Left lung (tissue), 14 donors: Measurements from ENCODE around the gene TAF11L7. TPM values are rescaled to one million over a fixed set of nuclear protein-coding genes. Genes with fewer than 3 reads are reported as not detected.
"Not testable (repeated sequence)": the region's sequence is repeated elsewhere in the genome, so short reads cannot be mapped to it uniquely, and the experiment has no call there.

Source experiments
- ATAC-seq: fragments of 200-7000 bp; cut with Tn5 transposase; one replicate; pipeline ENCODE4 v1.9.1; 2020; ENCODE audit warnings: moderate library complexity
- DNase-seq, 4 donors: peaks; one replicate each; pipeline ENCODE4 v3.0.0-alpha.2; 2013 to 2020
- H3K27ac ChIP-seq, 2 donors: fragments of 200-600 bp; sonication (generic) in 1 of 2; one replicate each; pipeline versions ENCODE4 v1.5.0 to v1.8.0; 2020 to 2021
- H3K27me3 ChIP-seq, 2 donors: fragments of 200-600 bp; sonication (generic) in 1 of 2; one replicate each; pipeline versions ENCODE4 v1.5.0 to v1.8.0; 2020 to 2021
- H3K36me3 ChIP-seq, 2 donors: fragments of 200-600 bp; sonication (generic) in 1 of 2; one replicate each; pipeline versions ENCODE4 v1.5.0 to v1.8.0; 2020 to 2021
- H3K4me1 ChIP-seq, 2 donors: fragments of 200-600 bp; one replicate each; pipeline ENCODE4 v1.8.0; 2021
- H3K4me3 ChIP-seq, 2 donors: fragments of 200-600 bp; sonication (generic) in 1 of 2; one replicate each; pipeline versions ENCODE4 v1.5.0 to v1.8.0; 2020 to 2021; ENCODE audit warnings: mild to moderate bottlenecking in 1 of 2
- H3K9me3 ChIP-seq, 2 donors: fragments of 200-600 bp; sonication (generic) in 1 of 2; one replicate each; pipeline versions ENCODE4 v1.5.0 to v1.8.0; 2020 to 2021
- intact Hi-C, 2 donors: fragments of 100-400 bp; cut with DNase I; formaldehyde crosslinking; loops; one replicate each; pipeline versions ENCODE4 v1.11.2 to v1.14.2; 2022
- long read RNA-seq, 12 donors: library from polyadenylated mRNA in 2 of 12; unstranded in 2 of 12; transcript quantifications; one replicate each; pipeline ENCODE4 v2.0.0 and lab custom pipeline, GENCODE V29; 2019 to 2026
- polyA plus RNA-seq, 6 donors: library from polyadenylated mRNA; unstranded; fragments of 120-200 nt; gene quantifications; one replicate each; pipeline ENCODE4 v1.2.1, GENCODE V29; 2013; ENCODE audit not compliant: insufficient read length in 6 of 6
- total RNA-seq, 2 donors: library from RNA; stranded (reverse); fragmentation: NEBNext Ultra II Directional; extraction: Animal tissue kit (Norgen Biotek cat#: 25700); gene quantifications; one replicate each; pipeline ENCODE4 v1.2.1, GENCODE V29; 2021
- TF ChIP-seq, protein P1 (sequence below), 2 donors: fragments of 200-600 bp; sonication (generic) in 1 of 2; IDR thresholded peaks; one replicate each; pipeline versions ENCODE4 v1.5.0 to v1.8.0; 2021; ENCODE audit warnings: antibody characterized with exemption in 2 of 2
- donor health status: DM: no; HTN: yes; CAD: no.
- donor health status: DM: no; HTN: no; CAD: no.

The TAF11L7 gene
- not detected for total RNA-seq
- not detected for polyA plus RNA-seq
- long read RNA-seq, donor 1: 0 reads
- long read RNA-seq, donor 2: 0 reads
- long read RNA-seq, donor 3: 0 reads
- long read RNA-seq, donor 4: 0 reads
- long read RNA-seq, donor 5: 0 reads
- long read RNA-seq, donor 6: 0 reads
- long read RNA-seq, donor 7: 0 reads
- long read RNA-seq, donor 8: 0 reads
- long read RNA-seq, donor 9: 0 reads
- long read RNA-seq, donor 10: 0 reads
- long read RNA-seq, donor 11: 0 reads
- long read RNA-seq, donor 12: 0 reads

DNA sequence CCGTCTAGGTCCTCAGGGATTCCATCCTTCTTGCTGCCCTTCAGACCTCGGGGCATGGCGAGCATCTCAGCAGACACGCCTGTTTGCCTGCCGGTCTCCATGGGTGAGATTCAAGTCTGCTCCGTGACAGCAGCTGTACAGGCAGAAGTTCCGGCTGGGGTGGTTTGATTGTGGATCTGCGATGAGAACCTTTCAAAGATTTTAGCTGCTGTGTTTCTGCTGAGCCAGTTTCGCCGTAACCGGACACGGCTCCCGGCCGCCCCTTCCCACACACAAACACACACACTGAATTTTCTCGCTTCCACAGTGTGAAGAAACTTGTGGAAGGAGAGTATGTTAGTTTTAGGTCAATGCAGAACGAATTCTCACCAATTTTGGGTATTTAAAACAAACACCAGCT is at the start of gene TAF11L7:
TSS of gene TAF11L7 (minus strand) at position 101 of the 400 bp plus-strand sequence.
- intact Hi-C loops, H3K4me3 ChIP-seq, H3K4me1 ChIP-seq, ATAC-seq, H3K27ac ChIP-seq, H3K9me3 ChIP-seq, H3K27me3 ChIP-seq, H3K36me3 ChIP-seq, DNase-seq: not testable (repeated sequence)

DNA sequence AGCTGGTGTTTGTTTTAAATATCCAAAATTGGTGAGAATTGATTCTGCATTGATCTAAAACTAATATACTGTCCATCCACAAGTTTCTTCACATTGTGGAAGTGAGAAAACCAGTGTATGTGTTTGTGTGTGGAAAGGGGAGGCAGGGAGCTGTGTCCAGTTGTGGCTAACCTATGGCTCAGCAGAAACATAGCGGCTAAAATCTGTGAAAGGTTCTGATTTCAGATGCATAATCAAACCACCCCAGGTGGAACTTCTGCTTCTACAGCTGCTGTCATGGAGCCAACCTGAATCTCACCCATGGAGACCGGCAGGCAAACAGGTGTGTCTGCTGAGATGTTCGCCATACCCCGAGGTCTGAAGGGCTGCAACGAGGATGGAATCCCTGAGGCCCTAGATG is 48.6 kb upstream of the TAF11L7 start, which contains the start of gene TAF11L14:
TSS of gene TAF11L14 (plus strand) at position 301 of the 400 bp plus-strand sequence.
- ATAC-seq: no peak
- Histone ChIP-seq H3K4me3 (no peak within 1 kb of the TSS), H3K4me1 (no peaks in the 10 kb centered on the region), H3K27ac (no peak within 1 kb of the TSS), H3K27me3 (no peaks in the 10 kb centered on the region), H3K36me3 (no peaks in the 10 kb centered on the region), H3K9me3 (no peaks in the 10 kb centered on the region)
- TF ChIP-seq, protein P1, sequence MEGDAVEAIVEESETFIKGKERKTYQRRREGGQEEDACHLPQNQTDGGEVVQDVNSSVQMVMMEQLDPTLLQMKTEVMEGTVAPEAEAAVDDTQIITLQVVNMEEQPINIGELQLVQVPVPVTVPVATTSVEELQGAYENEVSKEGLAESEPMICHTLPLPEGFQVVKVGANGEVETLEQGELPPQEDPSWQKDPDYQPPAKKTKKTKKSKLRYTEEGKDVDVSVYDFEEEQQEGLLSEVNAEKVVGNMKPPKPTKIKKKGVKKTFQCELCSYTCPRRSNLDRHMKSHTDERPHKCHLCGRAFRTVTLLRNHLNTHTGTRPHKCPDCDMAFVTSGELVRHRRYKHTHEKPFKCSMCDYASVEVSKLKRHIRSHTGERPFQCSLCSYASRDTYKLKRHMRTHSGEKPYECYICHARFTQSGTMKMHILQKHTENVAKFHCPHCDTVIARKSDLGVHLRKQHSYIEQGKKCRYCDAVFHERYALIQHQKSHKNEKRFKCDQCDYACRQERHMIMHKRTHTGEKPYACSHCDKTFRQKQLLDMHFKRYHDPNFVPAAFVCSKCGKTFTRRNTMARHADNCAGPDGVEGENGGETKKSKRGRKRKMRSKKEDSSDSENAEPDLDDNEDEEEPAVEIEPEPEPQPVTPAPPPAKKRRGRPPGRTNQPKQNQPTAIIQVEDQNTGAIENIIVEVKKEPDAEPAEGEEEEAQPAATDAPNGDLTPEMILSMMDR (IDR thresholded peaks at IDR 0.05): no peak
- DNase-seq: no peak
- intact Hi-C loops: no loop called here

DNA sequence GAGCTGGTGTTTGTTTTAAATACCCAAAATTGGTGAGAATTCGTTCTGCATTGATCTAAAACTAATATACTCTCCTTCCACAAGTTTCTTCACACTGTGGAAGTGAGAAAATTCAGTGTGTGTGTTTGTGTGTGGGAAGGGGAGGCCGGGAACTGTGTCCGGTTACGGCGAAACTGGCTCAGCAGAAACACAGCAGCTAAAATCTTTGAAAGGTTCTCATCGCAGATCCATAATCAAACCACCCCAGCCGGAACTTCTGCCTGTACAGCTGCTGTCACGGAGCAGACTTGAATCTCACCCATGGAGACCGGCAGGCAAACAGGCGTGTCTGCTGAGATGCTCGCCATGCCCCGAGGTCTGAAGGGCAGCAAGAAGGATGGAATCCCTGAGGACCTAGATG is 46.2 kb upstream of the TAF11L7 start, which contains the start of gene TAF11L13:
TSS of gene TAF11L13 (plus strand) at position 301 of the 400 bp plus-strand sequence.
- intact Hi-C loops, H3K9me3 ChIP-seq, H3K27me3 ChIP-seq, ATAC-seq, H3K36me3 ChIP-seq, H3K4me3 ChIP-seq, DNase-seq, H3K4me1 ChIP-seq, H3K27ac ChIP-seq: not testable (repeated sequence)

- Histone ChIP-seq H3K27ac (no peak overlapping the region), H3K9me3 (peaks cover 0 to 2% of the 10 kb centered on the region in 2 donors), H3K4me1 (no peaks in the 10 kb centered on the region), H3K4me3 (no peak overlapping the region), H3K27me3 (no peaks in the 10 kb centered on the region), H3K36me3 (no peaks in the 10 kb centered on the region)
- DNase-seq (peak in 1 of 4 donors; percentile 65), ATAC-seq (no peak)
- TF ChIP-seq, protein P1 (IDR thresholded peaks at IDR 0.05): no peak
- intact Hi-C loops: no loop called here
Measured at GRCh38 chr5:17625686-17626085, 40.1 kb upstream of the TAF11L7 start.

DNA sequence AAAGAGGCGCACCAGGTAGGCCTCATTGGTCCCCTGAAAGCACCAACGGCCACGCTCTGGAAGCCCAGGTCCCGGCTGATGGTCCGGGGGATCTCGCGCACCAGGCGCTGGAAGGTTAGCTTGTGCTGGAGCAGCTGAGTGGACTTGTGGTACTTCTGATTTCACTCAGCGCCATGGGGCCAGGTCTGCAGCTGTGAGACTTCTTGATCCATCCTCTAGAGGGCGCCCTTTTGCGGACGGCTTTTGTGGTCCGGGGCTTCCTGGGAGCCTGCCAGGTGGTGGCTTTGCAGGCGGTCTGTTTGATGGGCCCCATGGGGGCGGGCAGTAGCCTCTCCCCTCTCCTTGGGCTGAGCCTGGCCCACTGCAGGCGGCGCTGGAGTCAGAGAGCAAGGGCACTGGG is 35.1 kb upstream of the TAF11L7 start:
- H3K9me3 ChIP-seq: peaks cover 0 to 4% of the 10 kb centered on the region in 2 donors
- no peaks in the 10 kb centered on the region for H3K4me1 ChIP-seq
- no peaks in the 10 kb centered on the region for H3K27me3 ChIP-seq
- DNase-seq (peak in 1 of 4 donors; percentile 71), ATAC-seq (no peak)
- no peaks in the 10 kb centered on the region for H3K36me3 ChIP-seq
- intact Hi-C loops: no loop called here
- TF ChIP-seq, protein P1 (IDR thresholded peaks at IDR 0.05): no peak
- H3K27ac ChIP-seq: no peak overlapping the region
- H3K4me3 ChIP-seq: no peak overlapping the region

DNA sequence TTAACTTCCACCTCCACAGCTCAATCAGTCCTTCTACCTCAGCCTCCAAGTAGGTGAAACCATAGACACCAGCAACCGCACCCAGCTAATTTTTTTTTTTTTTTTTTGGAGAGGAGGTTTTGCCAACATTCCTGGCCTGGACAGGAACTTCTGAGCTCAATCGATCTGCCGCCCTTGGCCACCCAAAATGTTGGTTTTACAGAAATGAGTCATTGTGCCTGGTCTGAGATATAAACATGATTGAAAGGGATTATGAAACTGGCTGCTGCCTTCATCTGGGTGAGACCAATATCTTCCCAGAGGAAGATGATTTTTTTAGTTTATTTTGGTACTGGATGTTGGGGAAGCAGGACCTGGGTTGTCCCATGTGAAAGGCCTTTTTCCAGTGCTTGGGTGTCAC is 33.8 kb upstream of the TAF11L7 start:
- Histone ChIP-seq H3K27me3 (no peaks in the 10 kb centered on the region), H3K4me1 (no peaks in the 10 kb centered on the region), H3K9me3 (peaks cover 0 to 4% of the 10 kb centered on the region in 2 donors), H3K4me3 (no peak overlapping the region), H3K27ac (no peak overlapping the region), H3K36me3 (no peaks in the 10 kb centered on the region)
- TF ChIP-seq, protein P1 (IDR thresholded peaks at IDR 0.05): no peak
- intact Hi-C loops: no loop called here
- DNase-seq: no peak
- ATAC-seq: no peak
